OCI-LY3 (cell line): ENCODE data around the gene FSTL4.

Source experiments
- CTCF ChIP-seq: fragments of 200-600, 300-600 bp; sonication (generic); IDR thresholded peaks from 2 replicates; pipeline ENCODE4 v1.5.1; 2014; ENCODE audit warnings: antibody characterized with exemption, low read length, low read depth
- EZH2phosphoT487 ChIP-seq: fragments of 200-600 bp; shearing (Covaris generic); IDR thresholded peaks from 2 replicates; pipeline ENCODE4 v1.6.1; 2018; ENCODE audit warnings: antibody characterized with exemption, mixed run types, low read depth

DNA sequence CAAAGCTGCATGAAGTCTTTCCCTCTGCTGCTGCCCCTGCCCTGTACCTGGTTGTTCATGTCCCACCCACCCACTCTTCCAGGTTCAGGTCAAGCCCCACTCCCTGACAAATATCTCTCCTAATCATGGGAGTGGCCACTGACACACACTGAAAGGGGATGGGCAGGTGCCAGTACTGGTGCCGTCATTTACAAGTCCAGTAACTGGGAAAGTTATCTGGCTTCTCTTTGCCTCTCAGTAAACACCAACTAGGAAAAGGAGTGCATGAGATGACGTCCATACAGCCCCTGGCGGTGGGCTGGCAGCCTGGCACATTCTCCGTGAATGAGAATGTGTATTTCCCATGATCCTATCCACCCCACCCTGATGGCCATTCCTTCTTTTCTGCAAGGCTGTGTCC is 225.2 kb downstream of the FSTL4 start:
- TF ChIP-seq CTCF: no peak
- TF ChIP-seq EZH2phosphoT487: no peak
